Activated T-cell treated with anti-CD3 and anti-CD28 coated beads, Interleukin-2, amount 50 U/mL, for 72 hours (primary cell): ENCODE measurements around the gene ZNF850. TPM values are rescaled to one million over a fixed set of nuclear protein-coding genes. Genes with fewer than 3 reads are reported as not detected.

Experiments used
- ATAC-seq, 2 donors: fragments of 150-1000 bp; cut with Tn5 transposase; replicated peaks in 1 of 2; 2 replicates each; pipeline ENCODE4 v1.10.0; 2021; ENCODE audit warnings: moderate library complexity in 2 of 2, mild to moderate bottlenecking in 1 of 2
- DNase-seq, 2 donors: peaks; one replicate each; pipeline ENCODE4 v3.0.0; 2021 to 2022; ENCODE audit warnings: mixed read lengths in 1 of 2
- H3K27ac Mint-ChIP-seq: one replicate; pipeline ENCODE4 v1.8.0; 2022; ENCODE audit warnings: mild to moderate bottlenecking, moderate library complexity, mixed read lengths
- H3K27me3 Mint-ChIP-seq: one replicate; pipeline ENCODE4 v1.8.0; 2022; ENCODE audit warnings: low read depth, mixed read lengths
- H3K36me3 Mint-ChIP-seq, 2 donors: one replicate each; pipeline ENCODE4 v1.8.0; 2022; ENCODE audit warnings: mixed read lengths in 2 of 2, mild to moderate bottlenecking in 1 of 2; ENCODE audit not compliant: insufficient read depth in 2 of 2
- H3K4me1 Mint-ChIP-seq: one replicate; pipeline ENCODE4 v1.8.0; 2022; ENCODE audit warnings: low read depth, mixed read lengths
- H3K4me3 Mint-ChIP-seq, 2 donors: one replicate each; pipeline ENCODE4 v1.8.0; 2022; ENCODE audit warnings: mild to moderate bottlenecking in 2 of 2, mixed read lengths in 2 of 2, moderate library complexity in 2 of 2
- H3K9me3 Mint-ChIP-seq, 2 donors: one replicate each; pipeline ENCODE4 v1.8.0; 2022; ENCODE audit warnings: mixed read lengths in 2 of 2
- total RNA-seq, 2 donors: library from RNA; stranded (reverse); gene quantifications; one replicate each; pipeline ENCODE4 v1.2.3, GENCODE V29; 2022

ZNF850 gene
- total RNA-seq, 2 donors from 2014 or later: 10.4 to 14.9 TPM

DNA sequence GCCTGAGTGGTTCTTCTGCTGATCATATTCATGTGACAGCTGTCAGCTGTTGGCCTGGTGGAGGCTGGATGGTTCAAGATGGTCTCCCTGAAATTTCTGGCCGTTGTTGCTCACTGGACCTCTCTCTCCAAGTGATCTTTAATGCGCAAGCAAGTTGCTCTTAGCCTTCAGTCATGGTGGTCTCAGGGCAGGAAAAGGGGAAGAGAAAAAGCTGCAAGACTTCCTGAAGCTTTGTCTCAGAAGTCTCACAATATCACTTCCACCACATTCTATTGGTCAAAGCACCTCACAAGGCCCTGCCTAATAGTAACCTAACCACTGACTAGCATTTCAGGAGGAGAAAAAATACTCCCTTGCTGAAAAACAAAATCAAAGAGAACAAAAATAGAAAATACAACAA lies 86.8 kb downstream of the ZNF850 start:
- peaks cover 35% of the 10 kb centered on the region for H3K4me1 Mint-ChIP-seq
- DNase-seq (no peak), ATAC-seq (no peak)
- H3K36me3 Mint-ChIP-seq: peaks cover 40 to 61% of the 10 kb centered on the region in 2 donors
- peak overlapping the region; percentile 99 for H3K27ac Mint-ChIP-seq
- peak overlapping the region; percentile 89 to 99 for H3K4me3 Mint-ChIP-seq
- H3K27me3 Mint-ChIP-seq: no peaks in the 10 kb centered on the region
- peaks cover 13 to 15% of the 10 kb centered on the region in 2 donors for H3K9me3 Mint-ChIP-seq

DNA sequence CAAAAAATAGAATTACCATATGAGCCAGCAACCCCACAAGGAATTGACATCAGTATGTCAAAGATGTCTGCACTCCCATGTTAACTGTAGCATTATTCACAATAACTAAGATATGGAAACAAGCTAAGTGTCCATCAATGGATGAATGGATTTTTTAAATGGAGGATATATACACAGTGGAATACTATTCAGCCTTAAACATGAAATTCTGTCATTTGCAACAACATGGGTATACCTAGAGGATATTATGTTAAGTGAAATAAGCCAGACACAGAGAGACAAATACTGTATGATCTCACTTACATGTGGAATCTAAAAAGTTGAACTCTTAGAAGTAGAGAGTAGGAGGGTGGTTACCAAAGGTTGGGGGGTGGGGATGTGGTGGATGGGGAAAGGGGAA lies 93.2 kb downstream of the ZNF850 start:
- no peaks in the 10 kb centered on the region for H3K27me3 Mint-ChIP-seq
- no peak for ATAC-seq
- peaks cover 16 to 22% of the 10 kb centered on the region in 2 donors for H3K9me3 Mint-ChIP-seq
- no peak overlapping the region for H3K4me3 Mint-ChIP-seq
- H3K27ac Mint-ChIP-seq: no peak overlapping the region
- peaks cover 24 to 56% of the 10 kb centered on the region in 2 donors for H3K36me3 Mint-ChIP-seq
- H3K4me1 Mint-ChIP-seq: no peaks in the 10 kb centered on the region
- DNase-seq: no peak

DNA sequence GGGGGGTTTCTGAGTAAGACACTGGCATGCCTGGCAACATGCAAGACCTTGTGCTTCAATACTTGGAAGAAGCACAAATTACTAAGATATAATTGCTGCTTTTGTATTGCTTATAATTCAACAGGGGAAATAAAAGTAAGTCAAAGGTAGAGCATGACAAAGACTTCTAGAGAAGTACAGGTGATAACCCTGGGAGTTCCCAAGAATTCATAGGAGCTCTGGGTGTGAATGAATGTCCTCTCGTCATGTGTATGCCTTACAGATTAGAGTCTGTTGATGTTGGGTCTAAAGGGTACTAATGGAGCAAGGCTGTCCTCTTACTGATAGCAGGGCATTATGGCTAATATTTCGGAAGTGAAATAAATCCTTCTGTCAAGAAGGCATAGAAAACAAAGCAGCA lies 98.4 kb downstream of the ZNF850 start:
- no peak for ATAC-seq
- no peaks in the 10 kb centered on the region for H3K27me3 Mint-ChIP-seq
- peaks cover 17 to 39% of the 10 kb centered on the region in 2 donors for H3K36me3 Mint-ChIP-seq
- peaks cover 10 to 17% of the 10 kb centered on the region in 2 donors for H3K9me3 Mint-ChIP-seq
- no peak overlapping the region for H3K4me3 Mint-ChIP-seq
- peaks cover 3% of the 10 kb centered on the region for H3K4me1 Mint-ChIP-seq
- no peak for DNase-seq
- no peak overlapping the region for H3K27ac Mint-ChIP-seq

DNA sequence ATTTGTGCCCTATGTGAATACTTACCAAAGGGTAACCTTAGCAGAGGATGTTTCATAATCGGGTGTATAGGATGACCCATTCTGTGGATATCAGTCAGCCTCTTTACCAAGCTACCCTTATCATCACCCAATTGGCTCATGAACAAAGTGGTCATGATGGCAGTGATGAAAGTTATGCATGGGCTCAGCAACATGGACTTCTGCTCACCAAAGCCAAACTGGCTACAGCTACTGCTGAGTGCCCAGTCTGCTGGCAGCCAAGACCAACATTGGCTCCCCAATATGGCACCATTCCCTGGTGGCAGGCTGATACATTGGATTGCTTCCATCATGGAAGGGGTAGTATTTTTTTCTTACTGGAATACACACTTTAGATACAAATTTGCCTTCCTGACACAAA lies 100.2 kb downstream of the ZNF850 start:
- Mint-ChIP-seq H3K27me3 (no peaks in the 10 kb centered on the region), H3K36me3 (peaks cover 20 to 35% of the 10 kb centered on the region in 2 donors), H3K4me1 (peaks cover 13% of the 10 kb centered on the region), H3K27ac (no peak overlapping the region), H3K9me3 (peaks cover 15 to 19% of the 10 kb centered on the region in 2 donors), H3K4me3 (no peak overlapping the region)
- DNase-seq: no peak
- ATAC-seq: no peak

DNA sequence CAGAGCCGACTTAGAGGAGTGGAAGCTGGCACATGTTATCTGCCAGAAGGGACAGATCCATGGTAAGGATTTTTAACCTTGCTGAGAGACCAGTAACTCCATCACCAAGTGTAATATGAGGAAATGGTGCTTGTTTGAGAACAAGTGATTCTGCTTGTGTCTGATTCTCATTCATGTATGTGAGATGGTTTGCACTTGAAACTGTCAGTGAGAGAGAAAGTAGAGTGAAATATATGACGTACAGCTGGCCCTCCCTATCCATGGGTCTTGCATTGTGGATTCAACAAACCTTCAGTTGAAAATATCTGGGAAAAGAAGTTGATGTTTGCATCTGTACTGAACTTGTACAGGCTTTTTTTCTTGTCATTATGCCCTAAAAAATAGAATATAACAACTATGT lies 104.0 kb downstream of the ZNF850 start:
- no peak overlapping the region for H3K27ac Mint-ChIP-seq
- peaks cover 20 to 24% of the 10 kb centered on the region in 2 donors for H3K9me3 Mint-ChIP-seq
- DNase-seq (no peak), ATAC-seq (no peak)
- H3K4me3 Mint-ChIP-seq: peak overlapping the region; percentile 7 to 100
- H3K27me3 Mint-ChIP-seq: no peaks in the 10 kb centered on the region
- peaks cover 33% of the 10 kb centered on the region for H3K4me1 Mint-ChIP-seq
- peaks cover 38 to 61% of the 10 kb centered on the region in 2 donors for H3K36me3 Mint-ChIP-seq

DNA sequence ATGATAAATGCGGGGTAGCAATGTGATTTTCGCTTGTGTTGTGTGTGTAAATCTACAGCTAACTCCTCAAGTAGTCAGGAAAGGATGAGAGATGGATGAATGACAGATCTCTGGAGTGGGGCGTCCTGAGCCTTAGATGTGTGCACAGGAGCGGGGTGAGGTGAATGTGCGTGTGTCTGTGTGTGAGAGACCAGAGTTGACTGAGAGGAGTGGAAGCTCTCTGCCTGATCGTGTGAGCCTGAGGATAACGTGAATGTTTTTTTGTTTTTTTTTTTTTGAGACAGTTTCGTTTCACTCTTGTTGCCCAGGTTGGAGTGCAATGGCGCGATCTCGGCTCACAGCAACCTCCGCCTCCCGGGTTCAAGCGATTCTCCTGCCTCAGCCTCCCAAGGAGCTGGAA lies 106.8 kb downstream of the ZNF850 start:
- Mint-ChIP-seq H3K27ac (peak overlapping the region; percentile 44), H3K27me3 (no peaks in the 10 kb centered on the region), H3K36me3 (peaks cover 39 to 72% of the 10 kb centered on the region in 2 donors), H3K9me3 (peaks cover 23 to 28% of the 10 kb centered on the region in 2 donors), H3K4me3 (peak overlapping the region; percentile 97 to 100), H3K4me1 (peaks cover 33% of the 10 kb centered on the region)
- DNase-seq (no peak), ATAC-seq (no peak)

Other genes starting within 250 kb of the ZNF850 start
- gene ZNF260, start 244.5 kb downstream of the ZNF850 start, total RNA-seq: 10 to 100 TPM; 10.1 to 12.2 TPM
- gene ZNF529, start 199.5 kb downstream of the ZNF850 start, total RNA-seq: 10 to 100 TPM; 24.9 to 28.7 TPM
- gene ZNF382, start 167.5 kb downstream of the ZNF850 start, total RNA-seq: 10 to 100 TPM; 23.1 to 25.0 TPM
- 1 to 10 TPM; 6.9 to 9.7 TPM for gene ZNF461, start 106.0 kb downstream of the ZNF850 start, total RNA-seq
- gene ZNF567, start 85.2 kb downstream of the ZNF850 start, total RNA-seq: 10 to 100 TPM in 1 of 2 donors, 1 to 10 TPM in 1; 7.8 to 11.2 TPM
- gene ZNF790, start 65.6 kb upstream of the ZNF850 start, total RNA-seq: 1 to 10 TPM; 6.5 to 8.5 TPM
- 1 to 10 TPM; 6.1 to 9.9 TPM for gene ZNF345, start 78.1 kb upstream of the ZNF850 start, total RNA-seq
- gene ZNF829, start 143.5 kb upstream of the ZNF850 start, total RNA-seq: 1 to 10 TPM; 7.4 to 9.0 TPM
- gene ZNF568, start 143.5 kb upstream of the ZNF850 start, total RNA-seq: 10 to 100 TPM; 15.4 to 17.9 TPM